Stimulated activated effector memory CD8-positive, alpha-beta T cell treated with anti-CD3 and anti-CD28 coated beads, Interleukin-12 subunit alpha, Interleukin-12 subunit beta, amount 100 ng/mL, for 72 hours (primary cell): ENCODE measurements around the gene ANKRD40CL.
"Not testable (repeated sequence)": the region's sequence is repeated elsewhere in the genome, so short reads cannot be mapped to it uniquely, and the experiment has no call there.

Experiments used
- ATAC-seq: fragments of 150-1000 bp; cut with Tn5 transposase; 2 replicates; pipeline ENCODE4 v1.10.0; 2021
- DNase-seq, 2 donors: peaks; one replicate each; pipeline ENCODE4 v3.0.0; 2021 to 2022; ENCODE audit warnings: low spot score in 2 of 2
- H3K27ac Mint-ChIP-seq: one replicate; pipeline ENCODE4 v1.8.0; 2022; ENCODE audit warnings: mild to moderate bottlenecking, mixed read lengths
- H3K36me3 Mint-ChIP-seq: one replicate; pipeline ENCODE4 v1.8.0; 2022; ENCODE audit warnings: mild to moderate bottlenecking, mixed read lengths
- H3K4me1 Mint-ChIP-seq: one replicate; pipeline ENCODE4 v1.8.0; 2022; ENCODE audit warnings: mixed read lengths
- H3K4me3 Mint-ChIP-seq: one replicate; pipeline ENCODE4 v1.8.0; 2022; ENCODE audit warnings: mild to moderate bottlenecking, mixed read lengths
- H3K9me3 Mint-ChIP-seq: one replicate; pipeline ENCODE4 v1.8.0; 2022; ENCODE audit warnings: mixed read lengths

The ANKRD40CL gene

GRCh38 chr17:50754521-50754920, 12.8 kb downstream of the ANKRD40CL start:
- H3K27ac Mint-ChIP-seq = peak overlapping the region; percentile 23
- ATAC-seq (no peak), DNase-seq (no peak)
- H3K4me3 Mint-ChIP-seq = no peak overlapping the region
- peaks cover 6% of the 10 kb centered on the region for H3K4me1 Mint-ChIP-seq
- peaks cover 70% of the 10 kb centered on the region for H3K36me3 Mint-ChIP-seq
- no peaks in the 10 kb centered on the region for H3K9me3 Mint-ChIP-seq

GRCh38 chr17:50749245-50749644, 18.1 kb downstream of the ANKRD40CL start:
- Mint-ChIP-seq H3K9me3 (no peaks in the 10 kb centered on the region), H3K27ac (no peak overlapping the region), H3K4me3 (no peak overlapping the region), H3K36me3 (peaks cover 100% of the 10 kb centered on the region), H3K4me1 (no peaks in the 10 kb centered on the region)
- no peak for DNase-seq
- no peak for ATAC-seq

GRCh38 chr17:50745631-50746030, 21.7 kb downstream of the ANKRD40CL start:
- Mint-ChIP-seq H3K9me3 (no peaks in the 10 kb centered on the region), H3K27ac (no peak overlapping the region), H3K36me3 (peaks cover 100% of the 10 kb centered on the region), H3K4me1 (no peaks in the 10 kb centered on the region), H3K4me3 (no peak overlapping the region)
- ATAC-seq (no peak), DNase-seq (no peak)

GRCh38 chr17:50739098-50739497, 28.2 kb downstream of the ANKRD40CL start:
- no peak for DNase-seq
- Mint-ChIP-seq H3K4me1 (peaks cover 45% of the 10 kb centered on the region), H3K4me3 (no peak overlapping the region), H3K27ac (peak overlapping the region; percentile 47), H3K9me3 (no peaks in the 10 kb centered on the region), H3K36me3 (peaks cover 100% of the 10 kb centered on the region)
- ATAC-seq = no peak

GRCh38 chr17:50737118-50737698, 30.1 kb downstream of the ANKRD40CL start:
- ATAC-seq (peak; percentile 96), DNase-seq (no peak)
- Mint-ChIP-seq H3K36me3 (peaks cover 100% of the 10 kb centered on the region), H3K4me3 (no peak overlapping the region), H3K4me1 (peaks cover 52% of the 10 kb centered on the region), H3K9me3 (no peaks in the 10 kb centered on the region), H3K27ac (peak overlapping the region; percentile 69)

GRCh38 chr17:50735287-50735686, 32.0 kb downstream of the ANKRD40CL start:
- no peak overlapping the region for H3K27ac Mint-ChIP-seq

GRCh38 chr17:50731575-50732460, 35.5 kb downstream of the ANKRD40CL start:
- ATAC-seq = peak; percentile 45
- Mint-ChIP-seq H3K27ac (peak overlapping the region; percentile 84), H3K4me1 (peaks cover 66% of the 10 kb centered on the region), H3K36me3 (peaks cover 90% of the 10 kb centered on the region), H3K9me3 (no peaks in the 10 kb centered on the region), H3K4me3 (peak overlapping the region; percentile 36)
- no peak for DNase-seq

More at GRCh38 chr17:50735287-50735686, 32.0 kb downstream of the ANKRD40CL start:
- Mint-ChIP-seq H3K9me3 (no peaks in the 10 kb centered on the region), H3K36me3 (peaks cover 97% of the 10 kb centered on the region), H3K4me3 (no peak overlapping the region), H3K4me1 (peaks cover 69% of the 10 kb centered on the region)
- DNase-seq = no peak
- no peak for ATAC-seq

- peak; percentile 78 for ATAC-seq
- peak overlapping the region; percentile 21 for H3K4me3 Mint-ChIP-seq
These were observed 38.2 kb downstream of the ANKRD40CL start for GRCh38 chr17:50728881-50729765.

GRCh38 chr17:50728112-50728429, 39.2 kb downstream of the ANKRD40CL start:
- Mint-ChIP-seq H3K9me3 (no peaks in the 10 kb centered on the region), H3K4me3 (peak overlapping the region; percentile 21), H3K36me3 (peaks cover 89% of the 10 kb centered on the region), H3K4me1 (peaks cover 60% of the 10 kb centered on the region), H3K27ac (no peak overlapping the region)
- DNase-seq = no peak
- ATAC-seq = no peak

More at GRCh38 chr17:50728881-50729765, 38.2 kb downstream of the ANKRD40CL start:
- DNase-seq = no peak
- no peaks in the 10 kb centered on the region for H3K9me3 Mint-ChIP-seq
- peaks cover 60% of the 10 kb centered on the region for H3K4me1 Mint-ChIP-seq
- peaks cover 89% of the 10 kb centered on the region for H3K36me3 Mint-ChIP-seq
- peak overlapping the region; percentile 74 for H3K27ac Mint-ChIP-seq

GRCh38 chr17:50725769-50726655, 41.3 kb downstream of the ANKRD40CL start:
- Mint-ChIP-seq H3K27ac (no peak overlapping the region), H3K4me3 (no peak overlapping the region), H3K36me3 (peaks cover 90% of the 10 kb centered on the region), H3K4me1 (peaks cover 55% of the 10 kb centered on the region), H3K9me3 (no peaks in the 10 kb centered on the region)
- ATAC-seq = no peak
- peak in 1 of 2 donors; percentile 45 for DNase-seq

- not testable (repeated sequence) for ATAC-seq, H3K9me3 Mint-ChIP-seq, H3K27ac Mint-ChIP-seq, DNase-seq
- H3K4me3 Mint-ChIP-seq = peak overlapping the region; percentile 94
- H3K4me1 Mint-ChIP-seq = peaks cover 50% of the 10 kb centered on the region
- H3K36me3 Mint-ChIP-seq = peaks cover 92% of the 10 kb centered on the region
These were observed 42.7 kb downstream of the ANKRD40CL start for GRCh38 chr17:50724622-50725021.

GRCh38 chr17:50722746-50723145, 44.6 kb downstream of the ANKRD40CL start:
- Mint-ChIP-seq H3K9me3 (no peaks in the 10 kb centered on the region), H3K27ac (peak overlapping the region; percentile 40), H3K36me3 (peaks cover 83% of the 10 kb centered on the region), H3K4me1 (peaks cover 33% of the 10 kb centered on the region), H3K4me3 (peak overlapping the region; percentile 94)
- no peak for DNase-seq
- no peak for ATAC-seq

GRCh38 chr17:50721194-50722010, 45.9 kb downstream of the ANKRD40CL start:
- no peaks in the 10 kb centered on the region for H3K9me3 Mint-ChIP-seq
- H3K4me1 Mint-ChIP-seq = peaks cover 21% of the 10 kb centered on the region
- DNase-seq (no peak), ATAC-seq (no peak)
- peak overlapping the region; percentile 94 for H3K4me3 Mint-ChIP-seq
- H3K36me3 Mint-ChIP-seq = peaks cover 78% of the 10 kb centered on the region
- H3K27ac Mint-ChIP-seq = peak overlapping the region; percentile 98
